ENCODE data around the gene OR9Q1. TPM values are rescaled to one million over a fixed set of nuclear protein-coding genes. Genes with fewer than 3 reads are reported as not detected.

OR9Q1 gene
- total and polyA plus RNA-seq, 2 of the 4 experiments (the other 2 are of a cell fraction): not detected

- intact Hi-C loops (cut with micrococcal nuclease) (no loop called here), in situ Hi-C loops (cut with MboI; ENCODE audit: low sequenced_read_pairs) (no loop called here), dilution Hi-C loops (cut with HindIII; ENCODE audit: low sequenced_read_pairs, unreplicated experiment) (no loop called here)
- 0 out of 2 replicates have a peak overlapping the region, but pooled peaks have one; percentile 48 for H2BK120ac ChIP-seq (ENCODE audit: low read depth, low read length)
- no peak overlapping the region for H2BK5ac ChIP-seq (ENCODE audit: low read depth, low read length, poor library complexity, severe bottlenecking)
- no peaks in the 10 kb centered on the region for H3K36me3 ChIP-seq (ENCODE audit: control insufficient read depth, insufficient read depth, low read length)
- H3K27ac ChIP-seq (ENCODE audit: insufficient read depth, low read length): no peak overlapping the region
- POLR2A ChIA-PET (ENCODE audit: unreplicated experiment): no interaction called here
- no peak overlapping the region for H3K4me3 ChIP-seq (ENCODE audit: insufficient read depth, low read depth, low read length)
- H3K14ac ChIP-seq (replicated peaks; ENCODE audit: low read depth, low read length): no peak overlapping the region
- no peaks in the 10 kb centered on the region for H3K9me3 ChIP-seq (ENCODE audit: control insufficient read depth, insufficient read depth, low read length)
- 0 out of 2 replicates have a peak overlapping the region, but pooled peaks have one; percentile 14 for H2BK20ac ChIP-seq (ENCODE audit: low read depth, low read length)
- H4K5ac ChIP-seq (ENCODE audit: low read depth, low read length): no peak overlapping the region
- H3K4ac ChIP-seq (ENCODE audit: low read depth, low read length): no peak overlapping the region
- H4K91ac ChIP-seq (ENCODE audit: insufficient read depth, low read depth, low read length): no peak overlapping the region
- H4K8ac ChIP-seq (ENCODE audit: low read depth in 2 of 2, low read length in 2 of 2): no peak overlapping the region
- no peaks in the 10 kb centered on the region for H3K79me1 ChIP-seq (ENCODE audit: low read depth in 1 of 2, low read length in 2 of 2)
- no peaks in the 10 kb centered on the region for H3K27me3 ChIP-seq (ENCODE audit: control insufficient read depth, insufficient read depth, low read length)
- H2AK5ac ChIP-seq (ENCODE audit: low read depth, low read length): no peak overlapping the region
- ATAC-seq (ENCODE audit: low read depth) (peak; percentile 49), DNase-seq (no peak)
- no CpG with 5 or more reads among the region's 3 CpGs for WGBS, 2 experiments (ENCODE audit: extremely low coverage in 2 of 2, insufficient read length in 1 of 2)
- H2BK15ac ChIP-seq (ENCODE audit: low read depth, low read length): 0 out of 3 replicates have a peak overlapping the region, but pooled peaks have one; percentile 1
- H3K4me2 ChIP-seq (ENCODE audit: low read depth, low read length): no peak overlapping the region
- no peaks in the 10 kb centered on the region for H3K9me1 ChIP-seq (ENCODE audit: insufficient read depth, low read length)
- CTCF ChIA-PET: no interaction called here
- H2AFZ ChIP-seq (replicated peaks; ENCODE audit: low read length, poor library complexity): no peak overlapping the region
- no peaks in the 10 kb centered on the region for H4K20me1 ChIP-seq (ENCODE audit: insufficient read depth, low read length)
- H3K23ac ChIP-seq (ENCODE audit: low read depth, low read length): no peak overlapping the region
- TF ChIP-seq USF2 (IDR thresholded peaks at IDR 0.05; ENCODE audit: low read depth, low read length): no peak
- no peak for TF ChIP-seq ELK1 (IDR thresholded peaks at IDR 0.05; ENCODE audit: borderline replicate concordance, low read depth, low read length)
- no peak overlapping the region for H3K9ac ChIP-seq (ENCODE audit: low read depth, low read length)
- H3K4me1 ChIP-seq (ENCODE audit: control insufficient read depth, insufficient read depth, low read length): no peaks in the 10 kb centered on the region; the same call in 1 of the 2 replicates
- H2AK9ac ChIP-seq (replicated peaks; ENCODE audit: low read depth, low read length, poor library complexity): peak overlapping the region; percentile 10
- no peak overlapping the region for H3K56ac ChIP-seq (ENCODE audit: extremely low read depth, insufficient read depth, low read length)
- H3K18ac ChIP-seq (ENCODE audit: low read depth, low read length): no peak overlapping the region; the same call in 1 of the 2 replicates
- BruUV-seq (replicated peaks): no TSS peak
Observed at GRCh38 chr11:58046231-58046630, 22.6 kb downstream of the OR9Q1 start.
